ENCODE results near the gene NTRK2. TPM values are rescaled to one million over a fixed set of nuclear protein-coding genes. Genes with fewer than 3 reads are reported as not detected.

Gene NTRK2
- total RNA-seq, 3 donors from 2014 or later = 1.7 to 3.5 (median 2.5) TPM

- H3K4me1 ChIP-seq (ENCODE audit: low read depth) = no peaks in the 10 kb centered on the region
- H3K9me3 ChIP-seq = no peaks in the 10 kb centered on the region
- H3K36me3 ChIP-seq (ENCODE audit: low read depth) = no peaks in the 10 kb centered on the region
- intact Hi-C loops (cut with DNase I, micrococcal nuclease) = no loop called here
- ATAC-seq = no peak
- DNase-seq = no peak
- no peak overlapping the region for H3K4me3 ChIP-seq
- TF ChIP-seq, protein P1, sequence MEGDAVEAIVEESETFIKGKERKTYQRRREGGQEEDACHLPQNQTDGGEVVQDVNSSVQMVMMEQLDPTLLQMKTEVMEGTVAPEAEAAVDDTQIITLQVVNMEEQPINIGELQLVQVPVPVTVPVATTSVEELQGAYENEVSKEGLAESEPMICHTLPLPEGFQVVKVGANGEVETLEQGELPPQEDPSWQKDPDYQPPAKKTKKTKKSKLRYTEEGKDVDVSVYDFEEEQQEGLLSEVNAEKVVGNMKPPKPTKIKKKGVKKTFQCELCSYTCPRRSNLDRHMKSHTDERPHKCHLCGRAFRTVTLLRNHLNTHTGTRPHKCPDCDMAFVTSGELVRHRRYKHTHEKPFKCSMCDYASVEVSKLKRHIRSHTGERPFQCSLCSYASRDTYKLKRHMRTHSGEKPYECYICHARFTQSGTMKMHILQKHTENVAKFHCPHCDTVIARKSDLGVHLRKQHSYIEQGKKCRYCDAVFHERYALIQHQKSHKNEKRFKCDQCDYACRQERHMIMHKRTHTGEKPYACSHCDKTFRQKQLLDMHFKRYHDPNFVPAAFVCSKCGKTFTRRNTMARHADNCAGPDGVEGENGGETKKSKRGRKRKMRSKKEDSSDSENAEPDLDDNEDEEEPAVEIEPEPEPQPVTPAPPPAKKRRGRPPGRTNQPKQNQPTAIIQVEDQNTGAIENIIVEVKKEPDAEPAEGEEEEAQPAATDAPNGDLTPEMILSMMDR (IDR thresholded peaks at IDR 0.05) = no peak
Observed at GRCh38 chr9:84817038-84817437, 147.5 kb downstream of the NTRK2 start.

DNA sequence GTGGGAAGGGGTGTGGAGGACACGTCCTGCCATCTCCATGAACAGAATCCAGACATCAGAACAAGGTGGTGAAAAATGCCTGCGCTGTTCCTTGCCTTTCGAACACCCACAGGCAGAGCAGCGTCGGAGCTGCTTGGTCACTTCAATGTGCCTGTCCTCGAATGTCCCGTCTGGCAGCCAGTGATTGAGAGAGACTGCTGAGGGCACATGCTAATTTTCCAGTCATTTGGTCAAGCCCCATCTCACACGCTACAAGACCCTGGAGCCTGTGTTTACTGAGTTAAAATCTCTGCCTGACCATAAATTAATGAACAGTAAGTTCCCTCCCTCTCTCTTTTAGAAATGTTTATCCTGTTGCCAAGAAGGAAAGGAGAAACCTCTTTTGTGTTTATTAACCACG is 149.3 kb downstream of the NTRK2 start:
- intact Hi-C loops (cut with DNase I, micrococcal nuclease) = no loop called here
- ATAC-seq (no peak), DNase-seq (no peak)
- no peaks in the 10 kb centered on the region for H3K9me3 ChIP-seq
- H3K36me3 ChIP-seq (ENCODE audit: low read depth) = no peaks in the 10 kb centered on the region
- TF ChIP-seq, protein P1 (IDR thresholded peaks at IDR 0.05) = no peak
- no peaks in the 10 kb centered on the region for H3K4me1 ChIP-seq (ENCODE audit: low read depth)
- no peak overlapping the region for H3K4me3 ChIP-seq

DNA sequence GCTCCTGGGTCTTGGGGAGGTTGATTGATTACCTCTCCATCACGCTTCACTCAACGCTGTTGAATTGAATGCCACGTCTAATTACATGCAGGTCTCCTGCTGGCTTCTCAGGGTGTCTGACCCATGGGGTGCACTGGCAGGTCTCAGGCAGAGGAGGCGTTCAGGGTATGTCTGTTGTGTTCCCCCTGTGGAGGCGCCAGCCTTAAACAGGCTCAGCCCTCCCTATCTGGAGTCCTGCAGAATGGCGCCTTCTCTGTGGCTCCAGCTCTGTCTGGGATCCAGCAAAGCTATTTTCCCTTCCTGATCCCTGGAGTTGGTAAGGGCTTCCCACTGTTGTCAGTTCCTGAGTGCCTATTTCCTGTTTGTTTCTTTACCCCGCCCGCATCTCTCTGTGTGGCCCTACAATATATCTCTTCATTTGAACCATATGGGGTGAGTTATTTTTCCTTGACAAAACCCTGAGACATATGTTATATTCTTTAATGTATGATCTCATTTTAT is 150.0 kb downstream of the NTRK2 start:
- DNase-seq (no peak), ATAC-seq (peak; percentile 12)
- TF ChIP-seq, protein P1 (IDR thresholded peaks at IDR 0.05) = no peak
- intact Hi-C loops (cut with DNase I, micrococcal nuclease) = no loop called here
- Histone ChIP-seq H3K36me3 (ENCODE audit: low read depth) (no peaks in the 10 kb centered on the region), H3K9me3 (no peaks in the 10 kb centered on the region), H3K4me1 (ENCODE audit: low read depth) (no peaks in the 10 kb centered on the region), H3K4me3 (no peak overlapping the region)

DNA sequence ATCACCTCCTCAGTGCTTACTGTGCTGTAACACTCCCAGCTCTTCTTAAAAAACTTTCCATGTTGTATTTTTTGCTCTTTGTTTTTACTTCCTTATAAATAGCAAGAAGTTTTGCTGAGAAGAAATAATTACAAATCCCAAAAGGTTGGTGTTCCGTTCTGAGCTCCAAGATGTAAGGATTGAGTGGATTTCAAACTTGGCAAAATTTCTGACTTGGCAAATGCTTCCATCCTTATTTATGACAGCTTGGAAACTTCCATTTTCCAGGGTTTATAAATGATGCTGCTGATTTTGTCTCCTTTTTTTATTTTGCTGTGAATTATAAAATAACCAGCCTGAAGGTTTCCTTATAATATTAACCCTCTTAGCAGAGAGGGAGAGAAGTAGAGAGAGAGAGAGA is 151.9 kb downstream of the NTRK2 start:
- TF ChIP-seq, protein P1 (IDR thresholded peaks at IDR 0.05) = no peak
- intact Hi-C loops (cut with DNase I, micrococcal nuclease) = no loop called here
- H3K9me3 ChIP-seq = no peaks in the 10 kb centered on the region
- DNase-seq = no peak
- no peaks in the 10 kb centered on the region for H3K4me1 ChIP-seq (ENCODE audit: low read depth)
- no peak for ATAC-seq
- no peak overlapping the region for H3K4me3 ChIP-seq
- H3K36me3 ChIP-seq (ENCODE audit: low read depth) = no peaks in the 10 kb centered on the region

GRCh38 chr9:84822589-84823233 is 153.2 kb downstream of the NTRK2 start:
- ATAC-seq = no peak

More at GRCh38 chr9:84822589-84823233, 153.2 kb downstream of the NTRK2 start:
- Histone ChIP-seq H3K4me1 (ENCODE audit: low read depth) (no peaks in the 10 kb centered on the region), H3K9me3 (no peaks in the 10 kb centered on the region), H3K4me3 (no peak overlapping the region), H3K36me3 (ENCODE audit: low read depth) (no peaks in the 10 kb centered on the region)
- intact Hi-C loops (cut with DNase I, micrococcal nuclease) = no loop called here
- TF ChIP-seq, protein P1 (IDR thresholded peaks at IDR 0.05) = no peak
- no peak for DNase-seq

Measured in mucosa of descending colon (tissue), 3 donors.